Mesendoderm (in vitro differentiated cells): ENCODE measurements around the gene RHOB.

Experiments used
- DNase-seq: peaks from one replicate; pipeline ENCODE4 v3.0.0; 2013
- H2AK5ac ChIP-seq: 2 replicates; pipeline ENCODE4 v1.6.1; 2013; ENCODE audit warnings: low read length, inconsistent platforms
- H2BK120ac ChIP-seq: 2 replicates; pipeline ENCODE4 v1.6.1; 2013; ENCODE audit warnings: low read depth, mild to moderate bottlenecking, low read length, moderate library complexity, mixed read lengths
- H2BK15ac ChIP-seq: replicated peaks from 2 replicates; pipeline ENCODE4 v1.6.1; 2013; ENCODE audit warnings: low read depth, mild to moderate bottlenecking, moderate library complexity
- H2BK5ac ChIP-seq: 2 replicates; pipeline ENCODE4 v1.6.1; 2013; ENCODE audit warnings: low read length, inconsistent platforms
- H3K18ac ChIP-seq: 2 replicates; pipeline ENCODE4 v1.6.1; 2013; ENCODE audit warnings: mild to moderate bottlenecking, low read length, mixed read lengths
- H3K23ac ChIP-seq: one replicate; pipeline ENCODE4 v1.6.1; 2013; ENCODE audit warnings: low read length
- H3K27ac ChIP-seq: 2 replicates; pipeline ENCODE4 v1.5.1; 2013; ENCODE audit warnings: low read depth, mild to moderate bottlenecking, inconsistent platforms, low read length, moderate library complexity
- H3K27me3 ChIP-seq: 2 replicates; pipeline ENCODE4 v1.6.1; 2013; ENCODE audit warnings: low read length, control low read depth, mild to moderate bottlenecking, inconsistent platforms; ENCODE audit not compliant: insufficient read depth, poor library complexity
- H3K36me3 ChIP-seq: 2 replicates; pipeline ENCODE4 v1.6.1; 2013; ENCODE audit warnings: low read length, inconsistent platforms; ENCODE audit not compliant: control insufficient read depth, insufficient read depth
- H3K4ac ChIP-seq: one replicate; pipeline ENCODE4 v1.6.1; 2013; ENCODE audit warnings: low read depth, mild to moderate bottlenecking, low read length, moderate library complexity
- H3K4me1 ChIP-seq: 2 replicates; pipeline ENCODE4 v1.6.1; 2013; ENCODE audit warnings: low read depth, low read length, inconsistent platforms; ENCODE audit not compliant: control insufficient read depth
- H3K4me2 ChIP-seq: 2 replicates; pipeline ENCODE4 v1.6.1; 2013; ENCODE audit warnings: low read length
- H3K4me3 ChIP-seq: 2 replicates; pipeline ENCODE4 v1.5.1; 2013; ENCODE audit warnings: mild to moderate bottlenecking, low read length
- H3K56ac ChIP-seq: one replicate; pipeline ENCODE4 v1.6.1; 2013; ENCODE audit warnings: low read length
- H3K79me1 ChIP-seq: 2 replicates; pipeline ENCODE4 v1.6.1; 2013; ENCODE audit warnings: low read length, inconsistent platforms
- H3K79me2 ChIP-seq: 2 replicates; pipeline ENCODE4 v1.6.1; 2013; ENCODE audit warnings: mild to moderate bottlenecking, low read length; ENCODE audit not compliant: control insufficient read depth, insufficient read depth
- H3K9ac ChIP-seq: 2 replicates; pipeline ENCODE4 v1.6.1; 2013; ENCODE audit warnings: low read length, inconsistent platforms
- H4K5ac ChIP-seq: one replicate; pipeline ENCODE4 v1.6.1; 2013; ENCODE audit warnings: low read length
- H4K8ac ChIP-seq: one replicate; pipeline ENCODE4 v1.6.1; 2013; ENCODE audit warnings: low read depth, mild to moderate bottlenecking, control low read depth, low read length, moderate library complexity
- WGBS: extraction: QIAGEN DNeasy Blood & Tissue Kit; methylation state at CpG from one replicate; pipeline ENCODE4 v1.1.7; 2013; ENCODE audit warnings: low lambda C conversion rate, missing lambda C conversion rate; ENCODE audit not compliant: insufficient coverage; ENCODE audit errors: extremely low coverage; 5-methylcytosine and 5-hydroxymethylcytosine counted together

The RHOB gene

GRCh38 chr2:20454036-20454981, 7.4 kb downstream of the RHOB start:
- no peak for DNase-seq
- H3K27me3 ChIP-seq = no peaks in the 10 kb centered on the region
- H4K5ac ChIP-seq = no peak overlapping the region
- H3K4me1 ChIP-seq = peaks cover 10% of the 10 kb centered on the region
- H3K36me3 ChIP-seq = no peaks in the 10 kb centered on the region
- H3K4me3 ChIP-seq = no peak overlapping the region
- H3K23ac ChIP-seq = no peak overlapping the region
- no peak overlapping the region for H3K56ac ChIP-seq
- no peak overlapping the region for H2BK5ac ChIP-seq
- H2BK120ac ChIP-seq = no peak overlapping the region
- H3K4me2 ChIP-seq = no peak overlapping the region
- no peaks in the 10 kb centered on the region for H3K79me2 ChIP-seq
- H3K4ac ChIP-seq = no peak overlapping the region
- no peak overlapping the region for H2BK15ac ChIP-seq
- no peak overlapping the region for H3K9ac ChIP-seq
- no peaks in the 10 kb centered on the region for H3K79me1 ChIP-seq
- no CpG with 5 or more reads among the region's 7 CpGs for WGBS
- H3K27ac ChIP-seq = no peak overlapping the region
- H3K18ac ChIP-seq = no peak overlapping the region
- no peak overlapping the region for H2AK5ac ChIP-seq
- no peak overlapping the region for H4K8ac ChIP-seq

- Histone ChIP-seq H3K4ac (no peak overlapping the region), H2BK5ac (no peak overlapping the region), H3K4me2 (no peak overlapping the region), H3K79me1 (no peaks in the 10 kb centered on the region), H2AK5ac (no peak overlapping the region), H3K18ac (no peak overlapping the region), H3K56ac (no peak overlapping the region), H3K27ac (no peak overlapping the region), H3K4me1 (peaks cover 8% of the 10 kb centered on the region), H4K5ac (no peak overlapping the region), H3K4me3 (no peak overlapping the region), H3K23ac (no peak overlapping the region), H2BK120ac (no peak overlapping the region), H3K27me3 (no peaks in the 10 kb centered on the region), H4K8ac (no peak overlapping the region), H3K36me3 (no peaks in the 10 kb centered on the region), H3K79me2 (no peaks in the 10 kb centered on the region), H2BK15ac (no peak overlapping the region), H3K9ac (no peak overlapping the region)
- DNase-seq = no peak
- no CpG with 5 or more reads among the region's 3 CpGs for WGBS
Measured at GRCh38 chr2:20455076-20455587, 8.3 kb downstream of the RHOB start.

- no peak overlapping the region for H4K8ac ChIP-seq
- H3K18ac ChIP-seq = no peak overlapping the region
- DNase-seq = no peak
- H3K27ac ChIP-seq = no peak overlapping the region
- H3K23ac ChIP-seq = no peak overlapping the region
- H4K5ac ChIP-seq = no peak overlapping the region
- no peak overlapping the region for H2AK5ac ChIP-seq
- H3K27me3 ChIP-seq = no peaks in the 10 kb centered on the region
- H2BK15ac ChIP-seq = no peak overlapping the region
- no peaks in the 10 kb centered on the region for H3K79me2 ChIP-seq
- no peak overlapping the region for H2BK120ac ChIP-seq
- no peak overlapping the region for H3K4ac ChIP-seq
- peaks cover 6% of the 10 kb centered on the region for H3K4me1 ChIP-seq
- no peak overlapping the region for H3K56ac ChIP-seq
- no peak overlapping the region for H3K4me2 ChIP-seq
- H2BK5ac ChIP-seq = no peak overlapping the region
- no peaks in the 10 kb centered on the region for H3K79me1 ChIP-seq
- H3K4me3 ChIP-seq = no peak overlapping the region
- no peak overlapping the region for H3K9ac ChIP-seq
- no peaks in the 10 kb centered on the region for H3K36me3 ChIP-seq
Measured at GRCh38 chr2:20456116-20456571, 9.3 kb downstream of the RHOB start.

- Histone ChIP-seq H3K27me3 (no peaks in the 10 kb centered on the region), H3K4ac (no peak overlapping the region), H3K79me1 (no peaks in the 10 kb centered on the region), H2BK120ac (no peak overlapping the region), H3K79me2 (no peaks in the 10 kb centered on the region), H3K56ac (no peak overlapping the region), H3K9ac (no peak overlapping the region), H3K18ac (no peak overlapping the region), H3K27ac (no peak overlapping the region), H3K4me2 (no peak overlapping the region), H2BK15ac (no peak overlapping the region), H2AK5ac (no peak overlapping the region), H4K5ac (no peak overlapping the region), H3K36me3 (no peaks in the 10 kb centered on the region), H3K23ac (no peak overlapping the region), H2BK5ac (no peak overlapping the region), H3K4me1 (peaks cover 3% of the 10 kb centered on the region), H4K8ac (no peak overlapping the region), H3K4me3 (no peak overlapping the region)
- WGBS = no CpG with 5 or more reads among the region's 3 CpGs
- DNase-seq = no peak
Measured at GRCh38 chr2:20456636-20457426, 10.0 kb downstream of the RHOB start.

- Histone ChIP-seq H2BK15ac (no peak overlapping the region), H4K8ac (no peak overlapping the region), H3K36me3 (no peaks in the 10 kb centered on the region), H3K79me1 (no peaks in the 10 kb centered on the region), H3K4me3 (no peak overlapping the region), H4K5ac (no peak overlapping the region), H3K79me2 (no peaks in the 10 kb centered on the region), H3K23ac (no peak overlapping the region), H3K27me3 (no peaks in the 10 kb centered on the region), H3K56ac (no peak overlapping the region), H2BK120ac (no peak overlapping the region), H3K27ac (no peak overlapping the region), H2BK5ac (no peak overlapping the region), H3K18ac (no peak overlapping the region), H3K4ac (no peak overlapping the region), H2AK5ac (no peak overlapping the region), H3K4me1 (no peaks in the 10 kb centered on the region), H3K9ac (no peak overlapping the region), H3K4me2 (no peak overlapping the region)
- no CpG with 5 or more reads among the region's 10 CpGs for WGBS
- DNase-seq = no peak
Measured at GRCh38 chr2:20457661-20458630, 11.1 kb downstream of the RHOB start.
